ENCODE data around the gene CYP2A13.
"Not testable (repeated sequence)": the region's sequence is repeated elsewhere in the genome, so short reads cannot be mapped to it uniquely, and the experiment has no call there.

The CYP2A13 gene

DNA sequence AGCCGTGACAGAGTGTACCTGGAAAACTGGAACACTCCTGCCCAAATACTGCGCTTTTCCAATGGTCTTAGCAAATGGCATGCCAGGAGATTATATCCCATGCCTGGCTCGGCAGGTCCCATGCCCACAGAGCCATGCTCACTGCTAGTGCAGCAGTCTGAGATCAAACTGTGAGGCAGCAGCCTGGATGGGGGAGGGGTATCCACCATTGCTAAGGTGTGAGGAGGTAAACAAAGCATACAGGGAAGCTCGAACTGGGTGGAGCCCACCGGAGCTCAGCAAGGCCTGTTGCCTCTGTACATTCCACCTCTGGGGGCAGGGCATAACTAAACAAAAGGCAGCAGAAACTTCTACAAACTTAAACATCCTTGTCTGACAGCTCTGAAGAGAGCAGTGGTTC lies 10.5 kb downstream of the CYP2A13 start:
- in situ Hi-C loops (cut with MboI; ENCODE audit: low pct_unique_long_range_greater_than_20kb, low sequenced_read_pairs, unreplicated experiment): no loop called here
- DNase-seq (ENCODE audit: low spot score): no peak
- TF ChIP-seq, protein P1, sequence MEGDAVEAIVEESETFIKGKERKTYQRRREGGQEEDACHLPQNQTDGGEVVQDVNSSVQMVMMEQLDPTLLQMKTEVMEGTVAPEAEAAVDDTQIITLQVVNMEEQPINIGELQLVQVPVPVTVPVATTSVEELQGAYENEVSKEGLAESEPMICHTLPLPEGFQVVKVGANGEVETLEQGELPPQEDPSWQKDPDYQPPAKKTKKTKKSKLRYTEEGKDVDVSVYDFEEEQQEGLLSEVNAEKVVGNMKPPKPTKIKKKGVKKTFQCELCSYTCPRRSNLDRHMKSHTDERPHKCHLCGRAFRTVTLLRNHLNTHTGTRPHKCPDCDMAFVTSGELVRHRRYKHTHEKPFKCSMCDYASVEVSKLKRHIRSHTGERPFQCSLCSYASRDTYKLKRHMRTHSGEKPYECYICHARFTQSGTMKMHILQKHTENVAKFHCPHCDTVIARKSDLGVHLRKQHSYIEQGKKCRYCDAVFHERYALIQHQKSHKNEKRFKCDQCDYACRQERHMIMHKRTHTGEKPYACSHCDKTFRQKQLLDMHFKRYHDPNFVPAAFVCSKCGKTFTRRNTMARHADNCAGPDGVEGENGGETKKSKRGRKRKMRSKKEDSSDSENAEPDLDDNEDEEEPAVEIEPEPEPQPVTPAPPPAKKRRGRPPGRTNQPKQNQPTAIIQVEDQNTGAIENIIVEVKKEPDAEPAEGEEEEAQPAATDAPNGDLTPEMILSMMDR (IDR thresholded peaks at IDR 0.05; ENCODE audit: extremely low read depth, insufficient read depth, missing control alignments): no peak

GRCh38 chr19:41102210-41102609 lies 14.0 kb downstream of the CYP2A13 start:
- in situ Hi-C loops (cut with MboI; ENCODE audit: low pct_unique_long_range_greater_than_20kb, low sequenced_read_pairs, unreplicated experiment); DNase-seq (ENCODE audit: low spot score): not testable (repeated sequence)

DNA sequence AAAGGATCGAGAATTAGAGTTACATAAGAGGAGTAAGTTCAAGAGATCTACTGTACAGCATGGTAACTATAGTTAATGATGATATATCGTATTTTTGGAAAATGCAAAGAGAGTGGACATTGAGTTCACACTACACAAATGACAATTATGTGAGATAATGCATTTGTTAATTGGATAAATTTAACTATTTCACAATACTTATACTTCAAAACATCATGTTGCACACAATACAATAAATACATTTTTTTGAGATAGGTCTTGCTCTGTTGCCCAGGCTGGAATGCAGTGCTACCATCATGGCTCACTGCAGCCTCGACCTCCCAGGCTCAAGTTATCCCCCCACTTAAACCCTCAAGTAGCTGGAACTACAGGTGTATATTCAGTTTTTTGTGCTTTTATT lies 17.9 kb downstream of the CYP2A13 start:
- TF ChIP-seq, protein P1 (IDR thresholded peaks at IDR 0.05; ENCODE audit: extremely low read depth, insufficient read depth, missing control alignments): no peak
- in situ Hi-C loops (cut with MboI; ENCODE audit: low pct_unique_long_range_greater_than_20kb, low sequenced_read_pairs, unreplicated experiment): no loop called here
- no peak for DNase-seq (ENCODE audit: low spot score)

GRCh38 chr19:41111296-41111695 lies 23.0 kb downstream of the CYP2A13 start:
- DNase-seq (ENCODE audit: low spot score): no peak
- TF ChIP-seq, protein P1 (IDR thresholded peaks at IDR 0.05; ENCODE audit: extremely low read depth, insufficient read depth, missing control alignments): no peak
- in situ Hi-C loops (cut with MboI; ENCODE audit: low pct_unique_long_range_greater_than_20kb, low sequenced_read_pairs, unreplicated experiment): no loop called here

GRCh38 chr19:41111750-41112295 lies 23.6 kb downstream of the CYP2A13 start:
- in situ Hi-C loops (cut with MboI; ENCODE audit: low pct_unique_long_range_greater_than_20kb, low sequenced_read_pairs, unreplicated experiment): no loop called here

GRCh38 chr19:41112728-41113290 lies 24.6 kb downstream of the CYP2A13 start:
- TF ChIP-seq, protein P1 (IDR thresholded peaks at IDR 0.05; ENCODE audit: extremely low read depth, insufficient read depth, missing control alignments): no peak
- no peak for DNase-seq (ENCODE audit: low spot score)
- in situ Hi-C loops (cut with MboI; ENCODE audit: low pct_unique_long_range_greater_than_20kb, low sequenced_read_pairs, unreplicated experiment): no loop called here

More at GRCh38 chr19:41111750-41112295, 23.6 kb downstream of the CYP2A13 start:
- TF ChIP-seq, protein P1 (IDR thresholded peaks at IDR 0.05; ENCODE audit: extremely low read depth, insufficient read depth, missing control alignments): no peak
- no peak for DNase-seq (ENCODE audit: low spot score)

GRCh38 chr19:41114132-41114531 lies 25.9 kb downstream of the CYP2A13 start, which contains the start of gene CYP2F1:
Gene CYP2F1 (plus strand): TSS chr19:41114432. CDS start chr19:41116189, 1,757 bp downstream.
- no peak for DNase-seq (ENCODE audit: low spot score)
- TF ChIP-seq, protein P1 (IDR thresholded peaks at IDR 0.05; ENCODE audit: extremely low read depth, insufficient read depth, missing control alignments): no peak
- in situ Hi-C loops (cut with MboI; ENCODE audit: low pct_unique_long_range_greater_than_20kb, low sequenced_read_pairs, unreplicated experiment): no loop called here
